ENCODE results near the gene LRRTM3. TPM values are rescaled to one million over a fixed set of nuclear protein-coding genes. Genes with fewer than 3 reads are reported as not detected.

The LRRTM3 gene
- total RNA-seq, 6 donors from 2014 or later, result not detected

DNA sequence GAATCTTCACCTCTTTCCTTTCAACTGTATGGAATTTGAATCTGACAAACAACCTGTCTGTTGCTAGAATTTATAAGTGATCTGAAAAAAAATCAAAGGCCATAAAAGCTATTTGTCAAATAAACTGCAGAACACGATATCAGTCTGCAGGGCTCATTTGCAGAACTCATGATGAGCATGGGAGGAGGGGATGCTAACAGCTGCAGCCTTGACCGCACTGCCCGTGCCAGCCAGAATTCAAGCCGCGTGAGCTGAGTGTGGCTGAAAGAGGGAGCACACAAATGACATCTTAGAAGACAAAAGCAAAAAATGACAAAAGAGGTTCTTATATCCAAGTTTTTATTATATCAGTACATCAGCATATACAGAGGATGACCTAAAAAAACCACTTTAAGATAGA is 15.7 kb downstream of the LRRTM3 start:
- DNase-seq (peak in 1 of 2 donors; percentile 18), ATAC-seq (ENCODE audit: low FRiP score in 2 of 2) (no peak)
- TF ChIP-seq POLR2AphosphoS5 (IDR thresholded peaks at IDR 0.05) (no peak), POLR2A (IDR thresholded peaks at IDR 0.05) (no peak), EP300 (IDR thresholded peaks at IDR 0.05) (no peak)
- TF ChIP-seq, protein P1, sequence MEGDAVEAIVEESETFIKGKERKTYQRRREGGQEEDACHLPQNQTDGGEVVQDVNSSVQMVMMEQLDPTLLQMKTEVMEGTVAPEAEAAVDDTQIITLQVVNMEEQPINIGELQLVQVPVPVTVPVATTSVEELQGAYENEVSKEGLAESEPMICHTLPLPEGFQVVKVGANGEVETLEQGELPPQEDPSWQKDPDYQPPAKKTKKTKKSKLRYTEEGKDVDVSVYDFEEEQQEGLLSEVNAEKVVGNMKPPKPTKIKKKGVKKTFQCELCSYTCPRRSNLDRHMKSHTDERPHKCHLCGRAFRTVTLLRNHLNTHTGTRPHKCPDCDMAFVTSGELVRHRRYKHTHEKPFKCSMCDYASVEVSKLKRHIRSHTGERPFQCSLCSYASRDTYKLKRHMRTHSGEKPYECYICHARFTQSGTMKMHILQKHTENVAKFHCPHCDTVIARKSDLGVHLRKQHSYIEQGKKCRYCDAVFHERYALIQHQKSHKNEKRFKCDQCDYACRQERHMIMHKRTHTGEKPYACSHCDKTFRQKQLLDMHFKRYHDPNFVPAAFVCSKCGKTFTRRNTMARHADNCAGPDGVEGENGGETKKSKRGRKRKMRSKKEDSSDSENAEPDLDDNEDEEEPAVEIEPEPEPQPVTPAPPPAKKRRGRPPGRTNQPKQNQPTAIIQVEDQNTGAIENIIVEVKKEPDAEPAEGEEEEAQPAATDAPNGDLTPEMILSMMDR (IDR thresholded peaks at IDR 0.05), result no peak
- no peaks in the 10 kb centered on the region for H3K4me1 ChIP-seq
- H3K27me3 ChIP-seq, result no peaks in the 10 kb centered on the region
- H3K27ac ChIP-seq, result no peak overlapping the region
- H3K9me3 ChIP-seq, result no peaks in the 10 kb centered on the region
- H3K36me3 ChIP-seq, result no peaks in the 10 kb centered on the region
- WGBS, 2 donors, result 58 to 67% methylated on average over 5 of the region's 5 CpGs
- H3K4me3 ChIP-seq, result no peak overlapping the region

DNA sequence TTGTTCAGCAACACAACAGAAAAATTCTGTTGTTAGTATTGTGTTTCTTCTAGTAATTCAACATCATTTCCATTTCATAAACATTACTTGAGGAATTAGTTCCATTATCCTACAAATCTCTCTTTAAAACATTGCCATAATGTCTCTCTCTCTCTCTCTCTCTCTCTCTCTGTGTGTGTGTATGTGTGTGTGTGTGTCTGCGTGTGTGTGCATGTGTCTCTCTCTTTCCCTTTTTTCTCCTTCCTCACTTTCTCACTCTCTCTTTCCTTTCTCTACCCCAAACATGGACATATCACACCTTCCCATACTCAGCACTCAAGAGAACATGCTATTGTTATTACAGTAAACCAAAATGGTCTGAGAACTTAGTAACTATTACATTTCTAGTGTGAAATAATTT is 16.6 kb downstream of the LRRTM3 start:
- no peaks in the 10 kb centered on the region for H3K4me1 ChIP-seq
- H3K27ac ChIP-seq, result no peak overlapping the region
- H3K4me3 ChIP-seq, result no peak overlapping the region
- no peaks in the 10 kb centered on the region for H3K27me3 ChIP-seq
- no peaks in the 10 kb centered on the region for H3K9me3 ChIP-seq
- no peaks in the 10 kb centered on the region for H3K36me3 ChIP-seq
- no peak for DNase-seq
- ATAC-seq (ENCODE audit: low FRiP score in 2 of 2), result no peak
- no peak for TF ChIP-seq EP300 (IDR thresholded peaks at IDR 0.05)
- TF ChIP-seq, protein P1 (IDR thresholded peaks at IDR 0.05), result no peak
- 80 to 86% methylated on average over 1 of the region's 1 CpG for WGBS, 2 donors

DNA sequence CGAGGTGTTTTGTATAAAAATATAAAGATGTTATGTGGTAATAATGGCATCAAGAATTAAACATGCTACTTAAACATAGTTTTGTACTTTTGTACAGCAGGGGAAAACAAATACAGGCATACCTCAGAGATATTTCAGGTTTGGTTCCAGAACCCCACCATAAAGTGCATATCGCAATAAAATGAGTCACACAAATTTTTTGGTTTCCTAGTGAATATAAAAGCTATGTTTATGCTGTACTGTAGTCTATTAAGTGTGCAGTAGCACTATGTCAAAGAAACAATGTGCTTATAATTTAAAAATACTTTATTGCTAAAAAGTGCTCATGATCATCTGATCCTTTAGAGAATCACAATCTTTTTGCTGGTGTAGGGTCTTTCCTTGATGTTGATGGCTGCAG is 17.8 kb downstream of the LRRTM3 start:
- DNase-seq (no peak), ATAC-seq (ENCODE audit: low FRiP score in 2 of 2) (no peak)
- Histone ChIP-seq H3K4me1 (no peaks in the 10 kb centered on the region), H3K9me3 (no peaks in the 10 kb centered on the region), H3K4me3 (no peak overlapping the region), H3K36me3 (no peaks in the 10 kb centered on the region), H3K27ac (no peak overlapping the region), H3K27me3 (no peaks in the 10 kb centered on the region)
- TF ChIP-seq, protein P1 (IDR thresholded peaks at IDR 0.05), result no peak
- no peak for TF ChIP-seq POLR2AphosphoS5 (IDR thresholded peaks at IDR 0.05)
- no peak for TF ChIP-seq POLR2A (IDR thresholded peaks at IDR 0.05)
- no peak for TF ChIP-seq EP300 (IDR thresholded peaks at IDR 0.05)
- 64 to 87% methylated on average over 2 of the region's 2 CpGs for WGBS, 2 donors

- H3K4me3 ChIP-seq, result no peak overlapping the region
- H3K36me3 ChIP-seq, result no peaks in the 10 kb centered on the region
- H3K27me3 ChIP-seq, result no peaks in the 10 kb centered on the region
- ATAC-seq (ENCODE audit: low FRiP score in 2 of 2) (no peak), DNase-seq (no peak)
- WGBS, 2 donors, result 54 to 75% methylated on average over 2 of the region's 2 CpGs
- no peak overlapping the region for H3K27ac ChIP-seq
- H3K4me1 ChIP-seq, result no peaks in the 10 kb centered on the region
- no peaks in the 10 kb centered on the region for H3K9me3 ChIP-seq
- TF ChIP-seq EP300 (IDR thresholded peaks at IDR 0.05), result no peak
- TF ChIP-seq, protein P1 (IDR thresholded peaks at IDR 0.05), result no peak
- TF ChIP-seq POLR2AphosphoS5 (IDR thresholded peaks at IDR 0.05), result no peak
- no peak for TF ChIP-seq POLR2A (IDR thresholded peaks at IDR 0.05)
These were observed 26.1 kb downstream of the LRRTM3 start for GRCh38 chr10:66951896-66952295.

DNA sequence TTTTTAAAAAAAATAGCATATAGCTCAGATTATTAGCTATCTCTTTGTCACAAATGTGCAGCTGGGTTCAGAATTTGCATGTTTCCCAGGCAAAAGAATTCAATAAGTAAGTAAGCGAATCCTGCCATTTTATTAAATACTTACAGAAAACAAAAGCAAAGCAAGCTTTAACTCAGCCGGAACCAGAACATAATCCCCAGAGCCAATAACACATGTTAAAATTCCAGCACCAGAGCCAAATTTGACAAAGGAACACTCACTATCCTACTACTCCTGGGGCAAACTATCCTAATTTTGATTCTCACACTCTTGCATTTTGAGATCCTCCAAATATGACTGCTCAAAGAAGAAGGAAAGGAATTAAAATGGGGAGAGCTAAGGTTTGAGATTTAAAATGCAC is 32.6 kb downstream of the LRRTM3 start:
- no peaks in the 10 kb centered on the region for H3K36me3 ChIP-seq
- DNase-seq, result no peak
- no peaks in the 10 kb centered on the region for H3K27me3 ChIP-seq
- no peaks in the 10 kb centered on the region for H3K9me3 ChIP-seq
- TF ChIP-seq POLR2AphosphoS5 (IDR thresholded peaks at IDR 0.05), result no peak
- TF ChIP-seq EP300 (IDR thresholded peaks at IDR 0.05), result no peak
- TF ChIP-seq, protein P1 (IDR thresholded peaks at IDR 0.05), result no peak
- no peak for TF ChIP-seq POLR2A (IDR thresholded peaks at IDR 0.05)
- WGBS, 2 donors, result 71 to 80% methylated on average over 2 of the region's 2 CpGs
- no peak overlapping the region for H3K27ac ChIP-seq
- ATAC-seq (ENCODE audit: low FRiP score in 2 of 2), result no peak
- H3K4me1 ChIP-seq, result no peaks in the 10 kb centered on the region
- H3K4me3 ChIP-seq, result no peak overlapping the region
